HG02763 (cell line): ENCODE data around the gene TAGLN3.

ENCODE experiments used
- ATAC-seq: cut with Tn5 transposase; IDR thresholded peaks from one replicate; pipeline ENCODE4 v1.9.1; 2021; ENCODE audit warnings: mild to moderate bottlenecking, moderate library complexity; ENCODE audit not compliant: unreplicated experiment

TAGLN3 gene

DNA sequence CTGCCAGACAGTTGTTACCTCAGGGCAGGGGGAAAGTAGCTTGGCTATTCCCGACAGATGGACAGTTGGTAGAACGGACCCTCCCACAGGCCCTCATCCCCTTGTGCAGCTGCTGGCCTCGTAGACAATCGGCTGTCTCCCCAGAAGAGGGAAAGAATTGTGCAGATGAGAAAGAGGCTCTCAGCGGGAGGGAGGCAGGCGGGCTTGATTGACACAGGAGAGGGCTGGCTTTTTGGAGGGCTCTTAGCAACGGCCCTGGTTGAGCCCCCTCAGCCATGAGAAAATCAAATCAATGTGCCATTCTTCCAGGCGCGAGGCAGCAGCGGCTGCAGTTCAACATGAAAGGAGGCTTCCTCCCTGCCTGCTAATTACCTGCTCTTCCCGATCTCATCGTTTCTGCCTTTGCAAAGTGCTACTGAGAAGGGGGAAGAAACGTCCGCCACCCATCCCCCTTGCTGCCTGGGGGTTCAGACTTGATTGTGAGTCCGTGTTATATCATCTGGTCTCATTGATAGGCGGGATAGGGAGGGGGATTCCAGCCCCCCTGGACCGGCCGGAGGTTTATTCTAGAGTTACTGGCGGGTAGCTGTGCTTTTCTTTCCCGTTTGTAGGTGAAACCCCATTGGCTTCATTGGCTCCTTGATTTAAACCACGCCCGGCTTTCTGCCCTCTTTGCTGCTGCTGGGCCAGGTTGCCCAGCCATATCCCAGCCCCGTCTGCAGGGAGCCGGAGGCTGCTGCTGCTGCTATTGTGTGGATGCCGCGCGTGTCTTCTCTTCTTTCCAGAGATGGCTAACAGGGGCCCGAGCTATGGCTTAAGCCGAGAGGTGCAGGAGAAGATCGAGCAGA lies at the start of gene TAGLN3:
TSS of gene TAGLN3 (plus strand) at position 287 of the 848 bp plus-strand sequence. CDS start at position 788, 501 bp downstream.
- peak; percentile 37 for ATAC-seq

DNA sequence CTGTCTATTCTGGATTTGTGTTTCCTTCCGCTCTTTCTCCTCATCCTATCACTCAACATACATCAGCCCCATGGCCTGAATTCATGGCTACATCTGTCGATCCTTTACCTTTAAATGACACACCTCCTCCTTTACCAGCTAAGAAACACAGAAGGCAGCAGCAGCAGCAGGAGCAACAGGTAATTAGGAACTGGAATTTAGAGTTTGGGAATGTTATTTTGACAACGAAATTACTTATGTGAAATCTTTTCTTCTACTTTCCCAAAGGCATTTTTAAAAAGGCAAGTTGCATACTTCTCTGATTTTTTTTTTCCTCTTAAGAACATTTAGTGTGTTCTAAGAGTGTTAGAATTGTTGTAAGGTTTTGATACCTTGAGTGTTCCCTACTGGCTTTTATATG lies 49.0 kb upstream of the TAGLN3 start:
- no peak for ATAC-seq

DNA sequence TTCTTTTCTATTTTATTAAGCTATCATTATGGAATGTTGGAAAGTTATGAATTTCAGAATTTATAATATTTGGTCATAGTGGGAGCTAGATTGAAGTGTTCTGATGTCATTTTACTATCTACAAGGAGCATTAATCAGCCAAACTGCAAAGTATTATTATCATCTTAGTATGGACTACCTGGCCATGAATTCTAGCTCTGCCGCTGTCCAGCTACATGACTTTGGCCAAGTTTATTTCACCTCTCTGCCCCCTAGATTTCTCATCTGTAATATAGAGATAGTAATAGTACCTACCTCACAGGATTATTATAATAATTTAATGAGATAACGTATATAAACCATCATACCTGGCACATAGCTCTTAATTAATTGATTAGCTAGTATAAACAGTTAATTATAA lies 47.7 kb upstream of the TAGLN3 start:
- ATAC-seq = no peak

DNA sequence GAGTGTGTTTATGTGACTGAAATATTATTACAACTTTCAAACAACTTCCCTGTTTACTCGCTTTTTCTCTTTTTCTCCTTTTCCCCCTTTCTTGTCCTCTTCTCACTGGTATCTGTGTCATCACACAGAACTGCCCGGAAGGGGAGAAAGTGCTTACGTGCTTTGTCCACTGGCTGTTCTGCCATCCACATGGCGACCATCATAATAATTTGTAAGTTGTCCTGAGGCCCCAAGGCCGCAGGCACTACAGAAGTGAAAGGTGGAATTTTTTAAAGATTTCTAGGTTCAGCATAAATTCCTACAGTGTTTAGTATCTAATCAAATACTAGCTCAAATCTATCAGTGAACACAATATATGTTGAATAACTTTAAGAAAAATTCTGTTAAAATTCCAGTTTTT lies 46.6 kb upstream of the TAGLN3 start:
- ATAC-seq = no peak

DNA sequence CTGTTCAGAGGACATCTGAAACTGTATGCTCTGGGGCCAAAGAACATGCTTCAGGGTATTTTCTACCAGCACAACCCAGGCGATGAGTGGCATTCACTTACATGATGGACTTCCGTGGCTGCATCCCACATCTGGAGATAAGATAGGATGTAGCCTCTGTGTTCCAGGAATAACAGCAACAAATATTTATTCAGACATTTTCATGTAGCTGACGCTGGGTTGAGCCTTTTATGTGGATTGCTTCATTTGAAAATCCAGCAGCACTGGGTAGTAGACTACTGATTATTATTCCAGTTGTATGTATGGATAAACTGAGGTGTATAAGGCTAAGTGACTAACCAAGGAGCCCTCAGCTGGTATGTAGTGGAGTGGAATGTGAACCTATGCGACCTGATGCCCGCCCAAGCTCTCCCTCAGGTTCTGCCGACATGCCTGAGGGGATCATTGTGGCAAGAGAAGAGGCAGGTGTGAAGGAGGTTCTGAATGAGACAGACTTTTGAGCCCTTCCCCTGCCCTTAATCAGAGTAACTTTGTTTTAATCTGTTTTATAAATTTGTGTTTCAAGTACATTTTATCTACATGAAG lies 45.8 kb upstream of the TAGLN3 start:
- no peak for ATAC-seq

DNA sequence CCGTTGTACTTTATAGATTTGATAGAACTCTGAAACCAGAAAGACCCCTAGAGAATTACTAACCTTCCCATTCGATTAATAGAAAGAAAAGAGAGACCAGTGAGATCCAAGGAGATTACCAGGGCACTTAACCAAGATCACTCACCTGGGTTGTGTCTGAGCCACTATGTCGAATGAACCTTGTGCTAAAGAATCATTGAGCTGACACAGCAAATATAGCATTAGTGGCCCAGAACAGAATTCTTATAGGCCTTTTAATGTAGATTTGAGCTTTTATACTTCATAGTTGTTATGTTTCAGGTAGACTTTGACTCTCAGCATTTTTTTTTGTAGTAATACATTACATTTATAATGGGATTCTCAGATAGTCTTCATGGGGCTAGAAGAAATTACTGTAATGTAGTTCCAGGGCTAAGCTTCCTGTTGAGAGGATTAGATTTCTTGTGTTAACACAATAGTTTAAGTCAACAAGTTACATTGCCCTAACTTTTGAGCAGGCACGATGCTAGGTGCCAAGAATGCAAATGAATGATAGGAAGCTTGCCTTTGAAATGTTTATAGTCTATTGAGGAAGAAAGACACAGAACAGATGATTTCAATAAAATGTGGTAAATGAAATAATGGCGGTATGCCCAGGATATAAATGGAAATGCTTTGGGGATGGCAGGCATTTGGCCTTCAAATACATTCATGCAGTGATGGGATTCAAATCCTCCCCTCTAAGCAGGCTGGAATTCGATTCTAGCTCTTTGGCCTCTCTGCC lies 44.3 kb upstream of the TAGLN3 start:
- ATAC-seq = no peak

DNA sequence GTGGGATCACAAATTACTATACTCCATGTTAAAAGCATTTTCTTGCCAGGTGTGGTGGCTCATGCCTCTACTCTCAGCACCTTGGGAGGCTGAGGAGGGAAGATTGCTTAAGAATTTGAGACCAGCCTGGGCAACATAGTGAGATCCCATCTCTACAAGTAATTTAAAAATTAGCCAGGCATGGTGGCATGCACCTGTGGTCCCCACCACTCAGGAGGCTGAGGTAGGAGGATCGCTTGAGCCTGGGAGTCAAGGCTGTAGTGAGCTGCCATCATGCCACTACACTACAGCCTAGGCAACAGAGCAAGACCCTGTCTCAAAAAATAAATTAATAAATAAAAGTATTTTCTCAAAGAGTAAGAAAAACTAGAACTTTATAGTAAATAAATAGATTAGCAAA lies 42.8 kb upstream of the TAGLN3 start:
- no peak for ATAC-seq

DNA sequence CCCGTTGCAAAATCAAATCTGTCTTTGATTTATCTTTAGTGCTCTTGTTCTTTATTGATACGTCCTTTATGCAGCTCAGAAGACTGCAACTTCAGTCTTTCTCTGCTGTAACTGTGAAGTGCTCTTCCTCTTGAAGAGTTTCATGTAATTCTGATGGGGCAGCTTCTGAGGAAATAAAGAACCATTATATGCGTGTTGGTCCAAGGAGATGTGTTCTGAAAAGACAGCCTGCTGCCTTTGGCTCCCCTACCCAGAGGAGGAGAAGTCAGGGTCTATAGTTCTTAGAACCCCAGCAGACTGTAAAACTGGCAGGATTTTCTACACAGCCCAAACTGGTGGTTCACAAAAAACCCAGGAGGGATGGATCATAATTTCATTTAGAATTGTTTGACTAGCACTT lies 42.3 kb upstream of the TAGLN3 start:
- no peak for ATAC-seq

DNA sequence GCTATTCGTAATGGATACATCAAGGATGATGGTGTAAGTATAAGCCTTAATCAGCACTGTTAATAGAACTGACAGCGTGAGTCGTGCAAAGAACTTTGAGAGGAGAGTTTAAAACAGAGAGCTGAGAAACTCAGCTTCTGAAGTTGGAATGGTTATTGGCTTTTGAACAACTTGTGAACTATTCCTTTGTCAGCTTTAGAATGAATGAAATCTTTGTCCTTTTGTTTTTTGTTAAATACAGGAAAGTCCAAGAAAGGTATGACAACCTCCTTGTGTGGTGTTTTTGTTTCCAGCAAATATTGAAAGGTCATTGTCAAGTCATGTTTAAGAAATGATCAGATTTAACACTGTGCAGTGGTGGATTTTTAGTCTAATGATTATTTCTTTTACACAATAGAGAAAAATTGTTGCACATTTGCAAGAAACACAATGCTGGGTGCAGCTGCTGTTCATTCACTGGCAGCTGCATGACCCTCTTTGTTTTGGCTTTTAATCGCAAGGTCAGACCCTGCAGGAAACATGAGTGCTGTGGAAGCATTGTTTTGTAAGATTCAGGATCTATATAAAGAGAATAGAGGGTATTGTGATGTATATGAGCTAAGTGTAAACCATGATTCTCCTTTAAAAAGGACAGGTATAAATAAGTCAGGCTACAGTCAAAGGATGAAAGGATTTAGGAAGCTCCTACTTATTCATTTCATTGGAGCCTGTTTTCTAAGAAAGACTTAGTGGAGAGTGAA lies 41.6 kb upstream of the TAGLN3 start:
- ATAC-seq = no peak

DNA sequence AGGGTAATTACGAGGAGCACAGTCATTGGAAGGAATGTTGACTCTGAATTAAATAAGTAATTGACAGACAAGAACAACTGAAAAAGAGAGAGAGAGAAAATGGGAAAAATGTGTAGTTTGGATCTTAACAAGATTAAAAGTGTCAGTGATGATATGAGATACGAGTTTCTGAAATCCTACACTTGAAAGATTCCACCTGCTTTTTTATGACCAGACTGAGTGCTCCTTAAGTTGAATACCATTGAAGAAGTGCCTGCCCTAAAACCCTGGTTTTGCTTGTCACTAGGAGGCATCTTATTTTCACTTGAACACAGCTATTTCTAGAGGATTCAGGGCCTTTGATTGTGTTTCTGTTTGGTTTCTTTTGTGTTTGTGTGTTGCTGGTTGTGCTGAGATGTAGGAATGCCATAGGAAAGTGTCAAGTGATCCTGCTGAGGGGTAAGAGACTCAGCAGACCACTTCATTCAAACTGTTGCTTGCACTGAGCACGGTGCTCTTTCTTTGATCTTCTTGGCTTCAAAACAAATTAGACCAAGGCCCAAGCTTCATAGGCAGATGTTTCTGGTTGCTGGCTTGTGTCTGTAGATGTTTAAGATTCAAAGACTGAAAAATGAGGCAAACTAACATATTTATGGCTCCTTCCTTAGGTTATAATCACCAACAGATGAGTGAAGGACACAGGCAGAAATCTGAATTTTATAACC lies 37.1 kb upstream of the TAGLN3 start:
- no peak for ATAC-seq

DNA sequence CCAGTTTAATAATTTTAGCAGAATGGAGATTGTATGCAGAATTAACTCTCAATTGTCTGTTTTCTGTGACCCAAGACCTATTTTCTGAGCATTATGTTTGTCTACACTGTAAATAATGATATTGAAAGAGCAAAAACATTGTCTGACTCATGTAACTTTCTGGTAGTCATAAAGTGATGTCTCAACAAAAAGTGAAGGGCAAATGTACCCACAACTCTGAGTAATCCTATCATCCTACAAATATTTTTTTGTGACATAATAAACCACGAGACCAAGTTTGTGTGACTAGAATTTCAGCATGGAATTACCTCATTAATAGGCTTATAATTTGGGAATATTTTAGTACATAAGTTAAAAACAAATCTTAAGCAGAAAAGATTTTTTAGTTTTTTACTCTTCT lies 35.3 kb upstream of the TAGLN3 start:
- ATAC-seq = no peak

DNA sequence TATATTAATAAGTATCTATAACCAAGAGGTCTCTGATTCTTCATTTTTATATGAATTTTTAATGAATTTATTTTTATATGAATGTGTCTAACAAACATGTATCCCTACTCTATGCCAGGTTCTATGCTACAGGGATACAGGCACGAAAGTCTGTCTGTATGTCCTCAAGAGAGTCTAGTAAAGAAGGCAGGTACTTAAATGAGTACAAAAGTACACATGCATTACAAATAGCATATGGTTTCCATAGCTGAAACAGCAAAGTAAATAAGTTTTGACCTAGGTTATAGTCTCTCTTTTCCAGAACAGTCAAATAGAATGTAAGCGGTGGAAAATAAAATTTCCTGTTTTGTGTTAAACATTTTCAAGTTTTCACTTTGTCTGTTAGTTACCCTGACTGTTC lies 33.2 kb upstream of the TAGLN3 start:
- no peak for ATAC-seq

DNA sequence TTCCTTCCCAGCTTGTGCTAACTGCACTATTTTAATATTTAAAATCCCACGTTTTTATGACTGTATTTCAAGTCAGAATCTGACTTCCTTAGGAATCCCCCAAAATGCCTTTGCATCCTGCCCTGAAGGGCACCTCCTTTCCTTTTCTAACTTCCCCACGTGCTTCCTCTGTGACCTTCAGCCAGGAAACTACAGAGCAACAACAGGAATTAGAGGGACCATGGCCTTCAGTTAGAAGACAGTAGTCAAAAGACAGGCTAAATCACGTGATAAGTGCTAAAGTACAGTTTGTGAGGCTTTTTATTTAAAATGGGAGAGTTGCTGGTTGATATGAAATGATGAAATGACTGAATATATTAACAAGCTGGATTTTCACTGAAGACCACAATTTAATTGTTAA lies 31.7 kb upstream of the TAGLN3 start:
- ATAC-seq = no peak

DNA sequence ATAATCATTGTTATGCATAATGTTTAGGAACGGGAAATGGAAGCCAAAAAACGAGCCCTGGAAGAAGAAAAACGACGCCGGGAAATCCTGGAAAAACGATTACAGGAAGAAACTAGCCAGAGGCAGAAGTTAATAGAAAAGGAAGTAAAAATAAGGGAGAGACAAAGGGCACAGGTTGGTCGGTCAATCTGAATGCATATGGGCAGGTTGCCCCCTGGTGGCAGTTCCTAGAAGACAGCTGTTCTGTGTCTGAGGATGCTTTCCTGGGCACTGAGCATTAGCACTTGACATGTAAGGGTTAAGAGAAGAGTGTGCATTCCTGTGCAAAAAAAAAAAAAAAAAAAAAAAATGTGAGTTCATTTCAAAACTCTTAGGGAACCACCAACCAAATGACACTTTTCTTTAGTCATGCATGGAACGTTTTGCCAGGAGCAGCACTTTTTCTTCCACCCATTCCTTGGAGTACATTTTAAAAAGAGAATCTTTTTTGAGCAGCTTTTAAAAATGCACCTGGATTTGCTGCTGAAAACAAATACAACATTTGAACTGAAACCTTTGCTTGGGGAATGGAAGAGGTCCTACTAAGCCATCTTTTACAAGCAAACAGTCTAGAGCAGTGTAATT lies 31.0 kb upstream of the TAGLN3 start:
- peak; percentile 90 for ATAC-seq

DNA sequence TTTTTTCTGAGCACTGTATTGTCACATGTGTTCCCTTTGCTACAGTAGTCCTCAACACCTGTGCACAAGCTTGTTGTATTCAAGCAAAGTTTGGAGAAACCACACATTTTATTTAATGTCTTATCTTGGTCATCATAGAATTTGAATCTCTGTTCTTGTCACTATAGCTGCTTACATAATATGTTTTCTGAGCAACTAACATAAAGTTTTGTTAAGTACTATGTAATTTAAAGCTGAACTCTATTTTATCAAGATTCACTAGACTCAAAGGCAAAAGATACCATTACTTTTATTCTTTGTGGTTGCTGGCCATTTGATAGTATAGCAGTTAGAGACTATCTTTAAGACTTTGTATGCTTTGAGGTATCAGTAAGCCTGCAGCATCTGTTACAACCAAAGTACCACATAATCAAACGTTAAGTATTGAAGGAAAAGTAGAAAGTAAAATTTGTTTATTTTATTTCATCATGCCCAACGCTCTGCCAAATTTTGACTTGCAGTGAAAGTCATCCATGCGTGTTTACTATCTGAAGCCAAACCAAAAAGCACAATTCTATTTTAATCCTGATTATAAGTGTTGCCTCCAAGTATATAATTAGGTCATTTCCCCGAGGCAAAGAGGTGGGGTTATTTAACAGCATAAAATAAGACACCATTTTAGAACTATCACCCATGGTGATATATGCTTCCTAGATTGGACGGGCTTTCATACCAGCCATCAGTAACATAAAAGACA lies 30.2 kb upstream of the TAGLN3 start:
- no peak for ATAC-seq

DNA sequence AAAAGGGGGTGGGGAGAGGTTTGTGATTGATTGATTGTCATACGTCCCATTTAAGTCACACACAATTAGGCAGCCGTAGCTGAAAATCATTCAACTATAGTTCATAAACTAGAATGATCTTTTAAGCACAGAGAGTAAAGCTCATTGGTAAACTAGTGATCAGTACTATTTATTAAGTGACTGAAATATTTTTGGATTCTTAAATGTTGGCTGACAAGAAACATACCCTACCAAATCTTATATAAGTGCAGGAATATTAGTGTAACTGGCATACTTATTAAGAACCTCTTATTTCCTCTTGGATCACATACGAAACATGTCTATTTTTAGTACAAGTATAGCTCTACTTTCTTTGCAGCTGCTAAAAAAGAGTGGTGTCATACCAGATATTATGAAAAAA lies 28.3 kb upstream of the TAGLN3 start:
- ATAC-seq = no peak

DNA sequence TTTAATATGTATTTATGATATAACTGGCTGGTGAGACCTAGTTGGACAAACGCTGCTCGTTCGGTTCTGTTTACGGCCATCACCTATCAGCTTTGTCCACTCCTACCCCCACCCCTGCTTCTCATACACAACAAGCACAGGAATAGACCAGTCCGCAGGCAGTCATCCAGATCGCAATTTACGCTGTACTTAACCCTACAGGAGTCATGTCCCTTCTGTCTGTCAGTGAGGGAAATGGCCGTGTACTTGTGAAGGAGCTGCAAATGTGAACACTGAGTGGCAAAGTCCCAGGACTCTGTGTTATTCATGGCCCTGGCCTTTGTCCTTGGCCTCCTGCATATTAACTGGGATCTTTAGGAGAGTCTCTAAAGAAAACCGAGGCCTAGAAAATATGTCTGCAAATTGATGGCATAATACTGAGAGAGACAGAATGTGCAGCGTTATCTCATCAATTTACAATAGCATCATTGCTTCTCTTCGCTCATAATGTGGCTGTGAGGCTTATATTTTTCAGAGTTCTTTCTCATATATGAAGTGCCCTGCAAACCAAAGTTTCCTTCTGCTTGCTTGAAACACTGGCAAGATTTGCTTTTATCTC lies 27.1 kb upstream of the TAGLN3 start:
- no peak for ATAC-seq

DNA sequence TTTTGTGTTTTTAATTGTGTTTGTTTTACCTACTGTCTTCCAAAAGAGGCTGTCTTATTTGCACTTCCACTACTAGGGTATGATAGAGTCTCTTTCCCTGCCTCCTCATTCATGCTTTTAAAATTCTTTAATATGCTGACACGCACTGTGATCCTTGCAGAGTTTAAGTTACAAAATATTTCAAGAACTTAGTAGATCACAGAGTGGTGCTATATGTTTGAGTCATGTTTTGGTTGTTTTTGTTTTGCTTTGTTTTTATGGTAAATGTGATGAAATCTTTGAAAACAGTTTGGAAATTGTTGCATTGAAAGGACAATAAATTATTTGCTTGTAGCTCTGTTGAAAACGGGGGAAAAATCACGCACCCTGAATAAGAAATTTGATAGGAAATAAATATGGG lies 25.8 kb upstream of the TAGLN3 start:
- no peak for ATAC-seq

DNA sequence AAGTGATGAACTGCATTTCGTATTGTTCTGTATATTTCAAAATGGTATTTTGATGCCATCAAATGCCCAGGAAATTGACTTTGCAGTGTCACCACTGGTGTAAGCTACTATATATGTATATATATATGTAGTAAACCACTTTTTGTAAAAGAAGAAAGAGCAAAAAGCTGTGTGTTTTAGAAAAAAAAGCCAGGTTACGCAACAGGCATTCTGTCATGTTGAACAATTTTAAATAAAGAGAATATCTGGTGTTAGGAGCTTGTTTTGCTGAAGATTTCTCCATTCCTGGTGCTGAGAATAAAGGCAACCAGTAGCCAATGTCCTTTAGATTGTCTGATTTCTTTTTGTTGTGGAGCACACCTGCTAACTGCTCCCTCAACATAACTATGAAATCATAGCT lies 23.6 kb upstream of the TAGLN3 start:
- no peak for ATAC-seq
